Kidney (tissue), 14 donors: Measurements from ENCODE around the gene KLHL29. TPM values are rescaled to one million over a fixed set of nuclear protein-coding genes. Genes with fewer than 3 reads are reported as not detected.
A peak's percentile ranks its signal among the peaks of the same experiment; 100 is the strongest.

Experiments used
- DNase-seq, 5 donors: peaks; one replicate each; pipeline ENCODE4 v3.0.0-alpha.2; 2013 to 2020
- FAIRE-seq: peaks from 2 replicates; lab custom pipeline; 2012; peaks lifted over from hg19 to GRCh38; lab: Jason Lieb, UNC
- H3K27ac ChIP-seq, 2 donors: one replicate each; pipeline ENCODE4 v1.7.0; 2013; ENCODE audit warnings: low read depth in 2 of 2, low read length in 2 of 2, inconsistent platforms in 1 of 2
- H3K27me3 ChIP-seq: one replicate; pipeline ENCODE4 v1.7.1; 2013; ENCODE audit warnings: low read length, inconsistent platforms; ENCODE audit not compliant: control insufficient read depth, insufficient read depth
- H3K36me3 ChIP-seq, 3 donors: one replicate each; pipeline versions ENCODE4 v1.7.0 to v1.7.1; 2013; ENCODE audit warnings: low read length in 3 of 3, control low read depth in 1 of 3, inconsistent platforms in 1 of 3; ENCODE audit not compliant: insufficient read depth in 3 of 3, control insufficient read depth in 2 of 3
- H3K4me1 ChIP-seq, 3 donors: one replicate each; pipeline versions ENCODE4 v1.7.0 to v1.7.1; 2013; ENCODE audit warnings: low read length in 3 of 3, inconsistent platforms in 1 of 3, low read depth in 1 of 3; ENCODE audit not compliant: control insufficient read depth in 2 of 3, insufficient read depth in 2 of 3
- H3K4me3 ChIP-seq, 3 donors: one replicate each; pipeline versions ENCODE4 v1.7.0 to v1.8.1; 2013; ENCODE audit warnings: low read length in 3 of 3, control low read depth in 1 of 3, inconsistent platforms in 1 of 3
- H3K9ac ChIP-seq, 3 donors: one replicate each; pipeline versions ENCODE4 v1.7.0 to v1.7.1; 2013; ENCODE audit warnings: low read length in 3 of 3, control low read depth in 1 of 3, inconsistent platforms in 1 of 3
- H3K9me3 ChIP-seq, 3 donors: one replicate each; pipeline versions ENCODE4 v1.7.0 to v1.7.1; 2013; ENCODE audit warnings: low read length in 3 of 3, control low read depth in 1 of 3, inconsistent platforms in 1 of 3; ENCODE audit not compliant: control insufficient read depth in 2 of 3, insufficient read depth in 1 of 3
- intact Hi-C: fragments of 100-400 bp; cut with DNase I; formaldehyde crosslinking; loops from one replicate; pipeline ENCODE4 v1.11.1; 2022
- polyA plus RNA-seq: library from polyadenylated mRNA; stranded (reverse); fragments of 350-450 nt; fragmentation: Illumina TruSeq; extraction: RNeasy Lipid Tissue Mini Kit (QIAGEN cat#74804); gene quantifications from one replicate; pipeline ENCODE4 v1.2.3, GENCODE V29; 2014; ENCODE audit warnings: low read depth, low replicate concordance; ENCODE audit not compliant: insufficient read depth
- total RNA-seq: library from RNA; stranded (reverse); fragmentation: NEBNext Ultra II Directional; extraction: Animal tissue kit (Norgen Biotek cat#: 25700); gene quantifications from one replicate; pipeline ENCODE4 v1.2.1, GENCODE V29; 2021
- TF ChIP-seq, protein P1 (sequence below): IDR thresholded peaks from 3 replicates; pipeline ENCODE4 v1.5.1; 2012; ENCODE audit warnings: mild to moderate bottlenecking, moderate library complexity, borderline replicate concordance; ENCODE audit not compliant: insufficient read depth; ENCODE audit errors: extremely low read depth
- donor health status: control.
- donor health status: control.
- donor health status: control.
- donor health status: control.
- donor health status: control.
- donor health status: DM: yes; HTN: yes; CAD: no.
- donor health status: Normal renal cell carcinoma (clear cell type).

KLHL29 gene
- total and polyA plus RNA-seq, 2 donors from 2014 or later, result 1.5 to 10.5 TPM

DNA sequence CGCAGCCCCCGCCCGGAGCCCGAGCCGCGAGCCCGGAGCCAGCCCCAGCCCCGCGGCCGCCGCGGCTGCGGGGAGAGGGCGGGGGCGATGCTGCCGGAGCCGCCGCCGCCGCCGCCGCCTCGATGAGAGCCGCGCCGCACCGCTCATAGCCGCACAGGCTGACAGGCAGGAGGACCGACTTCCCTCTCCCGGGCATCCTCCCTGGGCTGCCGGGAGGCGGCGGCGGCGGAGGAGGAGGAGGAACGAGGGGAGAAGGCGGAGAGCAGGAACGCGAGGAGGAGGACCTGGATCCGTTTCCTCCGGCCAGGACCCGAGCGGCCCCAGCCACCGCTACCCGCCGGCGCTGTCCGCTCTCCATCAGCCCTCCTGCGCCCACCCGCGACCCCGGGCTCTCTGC, 370 bp downstream of the KLHL29 start:
- no peak overlapping the region for H3K27ac ChIP-seq
- peaks cover 0 to 14% (median 0%) of the 10 kb centered on the region in 3 donors for H3K4me1 ChIP-seq
- H3K9ac ChIP-seq, result no peak overlapping the region
- peak overlapping the region; percentile 36 to 54 (median 49) for H3K4me3 ChIP-seq
- intact Hi-C loops, result no loop called here
- H3K27me3 ChIP-seq, result peaks cover 6% of the 10 kb centered on the region
- TF ChIP-seq, protein P1, sequence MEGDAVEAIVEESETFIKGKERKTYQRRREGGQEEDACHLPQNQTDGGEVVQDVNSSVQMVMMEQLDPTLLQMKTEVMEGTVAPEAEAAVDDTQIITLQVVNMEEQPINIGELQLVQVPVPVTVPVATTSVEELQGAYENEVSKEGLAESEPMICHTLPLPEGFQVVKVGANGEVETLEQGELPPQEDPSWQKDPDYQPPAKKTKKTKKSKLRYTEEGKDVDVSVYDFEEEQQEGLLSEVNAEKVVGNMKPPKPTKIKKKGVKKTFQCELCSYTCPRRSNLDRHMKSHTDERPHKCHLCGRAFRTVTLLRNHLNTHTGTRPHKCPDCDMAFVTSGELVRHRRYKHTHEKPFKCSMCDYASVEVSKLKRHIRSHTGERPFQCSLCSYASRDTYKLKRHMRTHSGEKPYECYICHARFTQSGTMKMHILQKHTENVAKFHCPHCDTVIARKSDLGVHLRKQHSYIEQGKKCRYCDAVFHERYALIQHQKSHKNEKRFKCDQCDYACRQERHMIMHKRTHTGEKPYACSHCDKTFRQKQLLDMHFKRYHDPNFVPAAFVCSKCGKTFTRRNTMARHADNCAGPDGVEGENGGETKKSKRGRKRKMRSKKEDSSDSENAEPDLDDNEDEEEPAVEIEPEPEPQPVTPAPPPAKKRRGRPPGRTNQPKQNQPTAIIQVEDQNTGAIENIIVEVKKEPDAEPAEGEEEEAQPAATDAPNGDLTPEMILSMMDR, result no peak
- DNase-seq, result peak; percentile 37 to 86 (median 65)
- no peak for FAIRE-seq
- H3K9me3 ChIP-seq, result no peaks in the 10 kb centered on the region
- H3K36me3 ChIP-seq, result no peaks in the 10 kb centered on the region

DNA sequence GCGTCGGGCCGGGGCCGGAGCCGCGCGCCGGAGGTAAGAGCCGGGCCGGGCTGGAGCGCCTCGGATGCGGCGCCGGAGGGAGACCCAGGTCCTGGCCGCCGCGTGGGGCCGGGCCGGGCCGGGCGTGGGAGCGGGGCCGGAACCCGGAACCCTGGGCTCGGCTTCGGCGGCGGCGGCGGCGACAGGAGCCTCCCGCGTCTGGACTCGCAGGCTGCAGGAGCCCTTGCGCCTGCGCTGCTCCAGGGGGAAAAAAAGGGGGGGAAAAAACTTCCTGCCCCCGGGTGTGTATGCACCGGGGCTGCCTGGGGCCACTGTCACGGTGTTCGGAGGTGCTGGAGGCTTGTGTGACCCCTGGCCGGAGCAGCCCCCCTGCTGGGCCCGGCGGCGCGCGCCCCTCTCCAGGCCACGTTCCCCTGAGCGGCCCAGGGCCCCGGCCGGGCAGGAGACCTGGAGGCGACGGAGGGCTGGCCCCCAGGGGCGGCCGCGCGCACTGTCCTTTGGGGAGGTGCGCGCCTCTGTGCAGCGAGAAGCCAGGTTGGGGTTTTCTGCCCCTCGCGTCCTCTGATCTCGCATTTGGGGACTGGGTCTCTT, 864 bp downstream of the KLHL29 start:
- H3K4me3 ChIP-seq, result peak overlapping the region; percentile 58 to 75 (median 67)
- no peak for FAIRE-seq

DNA sequence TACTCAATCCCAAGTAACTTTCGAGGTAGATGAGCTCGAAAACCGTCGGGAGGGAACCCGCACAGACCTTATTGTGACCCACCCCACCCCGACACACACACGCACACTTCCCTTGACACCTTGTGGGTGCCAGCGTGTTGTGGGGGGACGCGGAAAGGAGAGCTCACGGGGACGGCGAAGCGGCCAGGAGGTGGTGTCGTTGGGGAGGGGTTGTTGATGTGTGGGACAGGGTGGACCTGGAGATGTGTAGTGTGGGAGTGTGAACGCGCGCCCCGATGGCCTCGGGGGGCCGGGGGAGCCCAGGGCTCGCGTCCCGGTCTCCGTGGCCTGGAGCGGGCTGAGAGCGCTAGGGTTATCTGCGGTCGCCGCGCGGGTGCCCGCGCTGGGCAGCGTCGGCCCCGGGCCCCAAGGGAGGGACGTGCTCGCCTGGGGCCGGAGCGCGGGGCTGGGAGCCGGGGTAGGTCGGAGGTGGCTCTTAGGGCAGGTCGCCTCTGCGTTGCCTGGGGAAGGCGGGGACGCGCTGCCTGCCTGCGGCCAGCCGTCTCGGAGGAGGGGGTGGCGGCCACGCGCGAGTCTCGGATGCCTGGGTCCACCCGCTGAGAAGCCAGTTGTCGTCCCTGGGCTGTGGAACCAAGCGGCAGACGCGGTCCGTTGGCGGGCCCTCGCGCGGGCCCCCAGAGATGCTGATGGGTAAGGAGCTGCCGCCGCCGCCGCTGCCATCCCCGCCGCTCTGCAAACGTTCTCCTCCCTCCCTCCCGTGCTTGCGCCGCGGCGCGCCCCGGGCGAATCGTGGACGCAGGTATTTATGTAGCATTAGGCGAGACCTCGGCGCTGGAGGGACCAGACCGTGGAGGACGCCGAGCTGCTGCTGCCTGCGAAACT, 1.6 kb downstream of the KLHL29 start:
- H3K36me3 ChIP-seq, result no peaks in the 10 kb centered on the region
- no peak overlapping the region for H3K27ac ChIP-seq
- FAIRE-seq, result no peak
- H3K27me3 ChIP-seq, result peaks cover 6% of the 10 kb centered on the region
- intact Hi-C loops, result no loop called here
- H3K9me3 ChIP-seq, result no peaks in the 10 kb centered on the region
- DNase-seq, result peak; percentile 62 to 80 (median 72)
- H3K4me3 ChIP-seq, result peak overlapping the region; percentile 58 to 75 (median 67)
- TF ChIP-seq, protein P1, result no peak
- H3K4me1 ChIP-seq, result peaks cover 0 to 10% (median 0%) of the 10 kb centered on the region in 3 donors
- peak overlapping the region; percentile 4 to 44 (median 22) for H3K9ac ChIP-seq

More for the DNA sequence above, 864 bp downstream of the KLHL29 start:
- H3K27me3 ChIP-seq, result peaks cover 6% of the 10 kb centered on the region
- H3K9ac ChIP-seq, result peak overlapping the region in 1 of 3 donors; percentile 44
- intact Hi-C loops, result no loop called here
- DNase-seq, result peak in 4 of 5 donors; percentile 34 to 74 (median 56)
- H3K36me3 ChIP-seq, result no peaks in the 10 kb centered on the region
- H3K27ac ChIP-seq, result no peak overlapping the region
- H3K4me1 ChIP-seq, result peaks cover 0 to 12% (median 0%) of the 10 kb centered on the region in 3 donors
- no peaks in the 10 kb centered on the region for H3K9me3 ChIP-seq
- TF ChIP-seq, protein P1, result no peak
